SK-N-SH (cell line): ENCODE results near the gene ACP3. TPM values are rescaled to one million over a fixed set of nuclear protein-coding genes. Genes with fewer than 3 reads are reported as not detected.
"Not testable (repeated sequence)": the region's sequence is repeated elsewhere in the genome, so short reads cannot be mapped to it uniquely, and the experiment has no call there.

Experiments
- CTCF ChIA-PET: fragments of 300-600, 350-600 bp; formaldehyde crosslinking; extraction: SDS; loops from one replicate; lab custom pipeline; 2021; lab: Yijun Ruan, JAX
- POLR2A ChIA-PET: fragments of 350-600 bp; sonication (Branson Sonifier 250); formaldehyde crosslinking; extraction: SDS; loops from one replicate; lab custom pipeline; 2020; ENCODE audit warnings: antibody characterized with exemption, inconsistent platforms; lab: Yijun Ruan, JAX
- DNase-seq: peaks from one replicate; pipeline ENCODE4 v3.0.0; 2012
- H2AFZ ChIP-seq: fragments of 200-600 bp; sonication (generic); 2 replicates; pipeline ENCODE4 v1.8.1; 2016; ENCODE audit warnings: antibody characterized with exemption, mild to moderate bottlenecking, low read depth
- H3F3A ChIP-seq: fragments of 200-600 bp; sonication (generic); replicated peaks from 2 replicates; pipeline ENCODE3; 2016; ENCODE audit warnings: antibody characterized with exemption, mild to moderate bottlenecking; ENCODE audit not compliant: insufficient read depth
- H3K27ac ChIP-seq, 2 experiments: fragments of 200-500 bp in 1 of 2; fragments of 200-600 bp in 1 of 2; sonication (Bioruptor generic) in 1 of 2; sonication (generic), shearing (Covaris generic) in 1 of 2; 2 replicates each; pipeline versions ENCODE4 v1.5.1 to v1.6.1; 2014 to 2016; ENCODE audit warnings: low read depth in 2 of 2, inconsistent platforms in 1 of 2, low read length in 1 of 2, mild to moderate bottlenecking in 1 of 2, mixed read lengths in 1 of 2
- H3K27me3 ChIP-seq: fragments of 200-600 bp; sonication (generic), shearing (Covaris generic); 2 replicates; pipeline ENCODE4 v1.6.1; 2016; ENCODE audit warnings: mixed run types; ENCODE audit not compliant: insufficient read depth
- H3K36me3 ChIP-seq, 2 experiments: fragments of 200-500 bp in 1 of 2; fragments of 200-600 bp in 1 of 2; sonication (Bioruptor generic) in 1 of 2; sonication (generic) in 1 of 2; replicated peaks in 1 of 2; 2 replicates each; pipeline versions ENCODE3 to v1.5.1; 2014 to 2016; ENCODE audit warnings: low read length in 1 of 2, mild to moderate bottlenecking in 1 of 2; ENCODE audit not compliant: insufficient read depth in 2 of 2, control insufficient read depth in 1 of 2
- H3K4me1 ChIP-seq, 2 experiments: fragments of 200-500 bp in 1 of 2; fragments of 200-600 bp in 1 of 2; sonication (Bioruptor generic) in 1 of 2; sonication (generic), shearing (Covaris generic) in 1 of 2; 2 replicates each; pipeline versions ENCODE4 v1.5.1 to v1.6.1; 2014 to 2016; ENCODE audit warnings: low read depth in 1 of 2, low read length in 1 of 2, mixed run types in 1 of 2; ENCODE audit not compliant: insufficient read depth in 2 of 2, control insufficient read depth in 1 of 2
- H3K4me2 ChIP-seq: fragments of 200-600 bp; sonication (generic), shearing (Covaris generic); 2 replicates; pipeline ENCODE4 v1.6.1; 2017; ENCODE audit warnings: mixed run types
- H3K4me3 ChIP-seq, 2 experiments: fragments of 200-500 bp in 1 of 2; fragments of 200-600 bp in 1 of 2; sonication (Bioruptor generic) in 1 of 2; sonication (generic), shearing (Covaris generic) in 1 of 2; 2 replicates each; pipeline versions ENCODE4 v1.5.1 to v1.8.1; 2014 to 2016; ENCODE audit warnings: low read depth in 2 of 2, inconsistent platforms in 1 of 2, low read length in 1 of 2, mild to moderate bottlenecking in 1 of 2, mixed read lengths in 1 of 2, moderate library complexity in 1 of 2
- H3K79me2 ChIP-seq: fragments of 200-600 bp; sonication (generic); 2 replicates; pipeline ENCODE4 v1.8.1; 2017; ENCODE audit warnings: mild to moderate bottlenecking; ENCODE audit not compliant: insufficient read depth
- H3K9ac ChIP-seq: fragments of 200-600 bp; sonication (generic); 2 replicates; pipeline ENCODE4 v1.6.1; 2017; ENCODE audit warnings: mixed run types
- H3K9me2 ChIP-seq: fragments of 200-600 bp; sonication (generic); 2 replicates; pipeline ENCODE4 v1.6.1; 2017; ENCODE audit warnings: mixed run types
- H3K9me3 ChIP-seq: fragments of 200-600 bp; sonication (generic); 2 replicates; pipeline ENCODE4 v1.6.1; 2017; ENCODE audit warnings: mixed run types, mild to moderate bottlenecking, moderate library complexity
- H4K20me1 ChIP-seq: fragments of 200-600 bp; sonication (generic); 2 replicates; pipeline ENCODE4 v1.6.1; 2017; ENCODE audit warnings: mild to moderate bottlenecking, mixed run types; ENCODE audit not compliant: insufficient read depth
- FOSL2 ChIP-seq: IDR thresholded peaks from 2 replicates; pipeline ENCODE4 v1.4.0; 2012; ENCODE audit warnings: low read depth, mild to moderate bottlenecking, moderate library complexity, borderline replicate concordance
- MEF2A ChIP-seq: IDR thresholded peaks from 2 replicates; pipeline ENCODE4 v1.4.0; 2012; ENCODE audit warnings: low read depth, borderline replicate concordance
- PBX3 ChIP-seq: IDR thresholded peaks from 2 replicates; pipeline ENCODE4; 2012
- RAD21 ChIP-seq: IDR thresholded peaks from 2 replicates; pipeline ENCODE4 v1.6.1; 2012; ENCODE audit warnings: mild to moderate bottlenecking, low read length
- REST ChIP-seq: IDR thresholded peaks from 2 replicates; pipeline ENCODE4 v1.6.1; 2012; ENCODE audit warnings: mild to moderate bottlenecking, low read depth, low read length, moderate library complexity
- USF1 ChIP-seq: IDR thresholded peaks from 2 replicates; pipeline ENCODE4 v1.4.0; 2012; ENCODE audit warnings: low read depth, borderline replicate concordance
- ZBTB33 ChIP-seq: IDR thresholded peaks from 2 replicates; pipeline ENCODE4 v1.4.0; 2012; ENCODE audit warnings: low read depth, borderline replicate concordance
- whole genome bisulfite sequencing: methylation state at CpG from one replicate; pipeline ENCODE4 v1.1.6; 2017; ENCODE audit warnings: low lambda C conversion rate; 5-methylcytosine and 5-hydroxymethylcytosine counted together
- polyA plus RNA-seq, 3 experiments: library from polyadenylated mRNA; depleted of rRNA; stranded (reverse); fragments of >200 nt; gene quantifications; 2 replicates each; pipeline ENCODE4 v1.2.3, GENCODE V29; 2012

ACP3 gene
- polyA plus RNA-seq, 1 of the 3 experiments (the other 2 are of a cell fraction): 0.30 TPM

GRCh38 chr3:132382688-132383194 is 65.5 kb downstream of the ACP3 start (continued):
- TF ChIP-seq PBX3: no peak
- TF ChIP-seq ZBTB33: no peak

- ChIA-PET POLR2A (no interaction called here), CTCF (interaction anchor here (1.3 kb wide), 1 partner anchor 30 kb away, joined by 3 read pairs; no protein-coding TSS in a partner anchor)
- no peak overlapping the region for H3K9ac ChIP-seq
- no peak overlapping the region for H2AFZ ChIP-seq
- no peaks in the 10 kb centered on the region for H3K36me3 ChIP-seq
- no peak for TF ChIP-seq USF1
- TF ChIP-seq FOSL2: no peak
- TF ChIP-seq REST: no peak
- no peak for TF ChIP-seq MEF2A
- TF ChIP-seq RAD21: no peak
- no peaks in the 10 kb centered on the region for H3K9me3 ChIP-seq
- H3K9me2 ChIP-seq: no peaks in the 10 kb centered on the region
- H3K27ac ChIP-seq: no peak overlapping the region
- H3K27me3 ChIP-seq: no peaks in the 10 kb centered on the region
- H3F3A ChIP-seq: no peaks in the 10 kb centered on the region
- no peaks in the 10 kb centered on the region for H3K4me1 ChIP-seq
- no peak overlapping the region for H3K4me2 ChIP-seq
- 93% methylated on average over 8 of the region's 8 CpGs for WGBS
- H4K20me1 ChIP-seq: no peaks in the 10 kb centered on the region
- H3K4me3 ChIP-seq: no peak overlapping the region
- no peaks in the 10 kb centered on the region for H3K79me2 ChIP-seq
- no peak for DNase-seq
Measured at GRCh38 chr3:132386259-132386658, 69.1 kb downstream of the ACP3 start.

- H3K36me3 ChIP-seq, H3K79me2 ChIP-seq, H3F3A ChIP-seq, H3K27me3 ChIP-seq, POLR2A ChIA-PET, H3K4me3 ChIP-seq, H3K9me2 ChIP-seq, DNase-seq, H2AFZ ChIP-seq, H4K20me1 ChIP-seq, H3K27ac ChIP-seq, H3K9me3 ChIP-seq, H3K9ac ChIP-seq, H3K4me2 ChIP-seq: not testable (repeated sequence)
- WGBS: 92% methylated on average over 1 of the region's 1 CpG
- CTCF ChIA-PET: interaction anchor here (1.3 to 1.7 kb wide), 3 partner anchors 42 to 358 kb away, joined by 3 to 5 read pairs (median 4); partner anchors contain the start of gene CPNE4
- peaks cover 0 to 12% of the 10 kb centered on the region in 2 experiments; a peak in 2 of 4 replicates for H3K4me1 ChIP-seq
Measured at GRCh38 chr3:132392675-132393074, 75.5 kb downstream of the ACP3 start.
